Measurements from ENCODE around the gene ANKRD16. TPM values are rescaled to one million over a fixed set of nuclear protein-coding genes. Genes with fewer than 3 reads are reported as not detected.
"Not testable (repeated sequence)": the region's sequence is repeated elsewhere in the genome, so short reads cannot be mapped to it uniquely, and the experiment has no call there.

ANKRD16 gene
- total RNA-seq, 1 donor from 2014 or later: 4.6 TPM

GRCh38 chr10:5854131-5854475 is 35.6 kb downstream of the ANKRD16 start:
- Histone ChIP-seq H3K27ac (no peak overlapping the region), H3K36me3 (no peaks in the 10 kb centered on the region), H3K4me3 (no peak overlapping the region), H3K9me3 (no peaks in the 10 kb centered on the region), H3K4me1 (no peaks in the 10 kb centered on the region), H3K27me3 (no peaks in the 10 kb centered on the region)
- DNase-seq (no peak), ATAC-seq (no peak)
- no peak for TF ChIP-seq CTCF (IDR thresholded peaks at IDR 0.05)
- intact Hi-C loops (cut with DNase I): no loop called here

- H3K4me3 ChIP-seq; H3K9me3 ChIP-seq; intact Hi-C loops (cut with DNase I); H3K27me3 ChIP-seq; H3K27ac ChIP-seq; DNase-seq; ATAC-seq; H3K4me1 ChIP-seq; H3K36me3 ChIP-seq: not testable (repeated sequence)
Measured at GRCh38 chr10:5846667-5847066, 43.0 kb downstream of the ANKRD16 start.

- Histone ChIP-seq H3K27me3 (no peaks in the 10 kb centered on the region), H3K4me3 (no peak overlapping the region), H3K27ac (no peak overlapping the region), H3K9me3 (no peaks in the 10 kb centered on the region), H3K4me1 (no peaks in the 10 kb centered on the region), H3K36me3 (no peaks in the 10 kb centered on the region)
- intact Hi-C loops (cut with DNase I): no loop called here
- no peak for DNase-seq
- no peak for ATAC-seq
- no peak for TF ChIP-seq CTCF (IDR thresholded peaks at IDR 0.05)
Measured at GRCh38 chr10:5844345-5845055, 45.2 kb downstream of the ANKRD16 start.

GRCh38 chr10:5843686-5844344 is 45.9 kb downstream of the ANKRD16 start:
- DNase-seq (no peak), ATAC-seq (no peak)
- H3K9me3 ChIP-seq: no peaks in the 10 kb centered on the region
- H3K4me1 ChIP-seq: no peaks in the 10 kb centered on the region
- no peaks in the 10 kb centered on the region for H3K27me3 ChIP-seq
- H3K4me3 ChIP-seq: no peak overlapping the region
- no peak for TF ChIP-seq CTCF (IDR thresholded peaks at IDR 0.05)
- intact Hi-C loops (cut with DNase I): no loop called here
- no peaks in the 10 kb centered on the region for H3K36me3 ChIP-seq
- no peak overlapping the region for H3K27ac ChIP-seq

- Histone ChIP-seq H3K36me3 (no peaks in the 10 kb centered on the region), H3K27ac (no peak overlapping the region), H3K4me3 (no peak overlapping the region), H3K9me3 (no peaks in the 10 kb centered on the region), H3K27me3 (no peaks in the 10 kb centered on the region), H3K4me1 (no peaks in the 10 kb centered on the region)
- no peak for DNase-seq
- intact Hi-C loops (cut with DNase I): no loop called here
- no peak for TF ChIP-seq CTCF (IDR thresholded peaks at IDR 0.05)
- no peak for ATAC-seq
Measured at GRCh38 chr10:5841965-5842364, 47.7 kb downstream of the ANKRD16 start.

Measured in upper lobe of right lung (tissue), 1 donor.